Measurements from ENCODE around the gene SMYD2.

DNA sequence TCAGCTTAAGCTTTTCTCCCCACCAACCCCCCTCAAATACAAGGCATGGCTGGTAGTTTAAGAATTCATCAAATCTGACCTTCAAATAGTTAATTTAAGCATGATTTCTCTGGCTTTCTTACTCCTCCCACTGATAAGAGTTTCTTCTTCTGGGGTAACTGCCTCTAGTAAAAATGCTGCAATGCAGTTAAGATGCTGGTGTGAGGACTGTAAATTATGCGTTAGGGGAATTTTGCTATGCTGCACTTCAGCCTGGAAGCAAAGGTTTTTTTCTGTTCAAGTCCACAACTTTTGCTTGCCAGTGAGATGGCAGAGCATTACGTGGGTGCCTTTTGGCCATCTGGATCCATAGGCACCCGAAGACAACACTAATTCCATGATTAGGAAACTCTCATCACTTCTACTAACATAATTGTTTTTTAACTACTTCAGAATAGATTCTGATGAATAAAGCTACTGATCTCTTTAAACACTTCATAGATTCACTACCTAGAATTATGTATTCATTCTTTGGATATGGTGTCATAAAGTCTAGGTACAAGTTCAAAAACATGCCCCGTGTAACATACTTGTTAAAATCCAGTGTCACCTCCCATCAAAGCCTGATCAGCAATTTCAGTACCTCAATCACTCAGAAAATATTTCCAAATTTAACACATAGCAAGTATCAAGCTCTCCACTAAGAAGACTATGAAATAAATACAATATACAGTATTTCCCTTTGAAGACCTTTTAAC lies 8.8 kb upstream of the SMYD2 start:
- TF ChIP-seq EZH2 (IDR thresholded peaks at IDR 0.05; ENCODE audit: borderline replicate concordance) (no peak), CTCF (IDR thresholded peaks at IDR 0.05; ENCODE audit: poor library complexity) (no peak)
